ENCODE measurements around the gene TRIM21.

DNA sequence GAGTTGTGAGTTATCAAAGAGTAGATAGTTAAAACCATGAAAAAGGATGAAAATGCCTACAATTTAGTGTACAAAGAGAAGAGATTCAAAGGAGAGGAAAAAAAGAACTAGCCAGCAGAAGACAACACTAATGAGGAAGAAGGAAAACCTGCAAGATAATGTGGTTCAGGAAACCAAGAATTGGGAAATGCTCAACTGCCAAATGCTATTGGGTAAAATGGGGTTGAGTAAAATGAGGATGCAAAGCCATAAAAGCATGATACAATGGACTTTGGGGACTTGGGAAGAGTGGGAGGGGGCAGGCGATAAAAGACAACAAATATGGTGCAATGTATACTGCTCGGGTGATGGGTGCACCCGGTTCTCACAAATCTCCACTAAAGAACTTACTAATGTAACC is 48.0 kb upstream of the TRIM21 start:
- TF ChIP-seq, protein P1, sequence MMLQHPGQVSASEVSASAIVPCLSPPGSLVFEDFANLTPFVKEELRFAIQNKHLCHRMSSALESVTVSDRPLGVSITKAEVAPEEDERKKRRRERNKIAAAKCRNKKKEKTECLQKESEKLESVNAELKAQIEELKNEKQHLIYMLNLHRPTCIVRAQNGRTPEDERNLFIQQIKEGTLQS (CRISPR knock-in tag; conservative IDR thresholded peaks at IDR 0.05): no peak
- TF ChIP-seq, protein P2, sequence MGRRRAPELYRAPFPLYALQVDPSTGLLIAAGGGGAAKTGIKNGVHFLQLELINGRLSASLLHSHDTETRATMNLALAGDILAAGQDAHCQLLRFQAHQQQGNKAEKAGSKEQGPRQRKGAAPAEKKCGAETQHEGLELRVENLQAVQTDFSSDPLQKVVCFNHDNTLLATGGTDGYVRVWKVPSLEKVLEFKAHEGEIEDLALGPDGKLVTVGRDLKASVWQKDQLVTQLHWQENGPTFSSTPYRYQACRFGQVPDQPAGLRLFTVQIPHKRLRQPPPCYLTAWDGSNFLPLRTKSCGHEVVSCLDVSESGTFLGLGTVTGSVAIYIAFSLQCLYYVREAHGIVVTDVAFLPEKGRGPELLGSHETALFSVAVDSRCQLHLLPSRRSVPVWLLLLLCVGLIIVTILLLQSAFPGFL (CRISPR knock-in tag; IDR thresholded peaks at IDR 0.05; ENCODE audit: borderline replicate concordance): no peak
- TF ChIP-seq GABPB1 (CRISPR knock-in tag; IDR thresholded peaks at IDR 0.05) (no peak), NR1H2 (CRISPR knock-in tag; IDR thresholded peaks at IDR 0.05) (no peak), NR2C2 (CRISPR knock-in tag; IDR thresholded peaks at IDR 0.05) (no peak), PRRX2 (CRISPR knock-in tag; IDR thresholded peaks at IDR 0.05) (no peak)
- TF ChIP-seq, protein P3, sequence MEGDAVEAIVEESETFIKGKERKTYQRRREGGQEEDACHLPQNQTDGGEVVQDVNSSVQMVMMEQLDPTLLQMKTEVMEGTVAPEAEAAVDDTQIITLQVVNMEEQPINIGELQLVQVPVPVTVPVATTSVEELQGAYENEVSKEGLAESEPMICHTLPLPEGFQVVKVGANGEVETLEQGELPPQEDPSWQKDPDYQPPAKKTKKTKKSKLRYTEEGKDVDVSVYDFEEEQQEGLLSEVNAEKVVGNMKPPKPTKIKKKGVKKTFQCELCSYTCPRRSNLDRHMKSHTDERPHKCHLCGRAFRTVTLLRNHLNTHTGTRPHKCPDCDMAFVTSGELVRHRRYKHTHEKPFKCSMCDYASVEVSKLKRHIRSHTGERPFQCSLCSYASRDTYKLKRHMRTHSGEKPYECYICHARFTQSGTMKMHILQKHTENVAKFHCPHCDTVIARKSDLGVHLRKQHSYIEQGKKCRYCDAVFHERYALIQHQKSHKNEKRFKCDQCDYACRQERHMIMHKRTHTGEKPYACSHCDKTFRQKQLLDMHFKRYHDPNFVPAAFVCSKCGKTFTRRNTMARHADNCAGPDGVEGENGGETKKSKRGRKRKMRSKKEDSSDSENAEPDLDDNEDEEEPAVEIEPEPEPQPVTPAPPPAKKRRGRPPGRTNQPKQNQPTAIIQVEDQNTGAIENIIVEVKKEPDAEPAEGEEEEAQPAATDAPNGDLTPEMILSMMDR (IDR thresholded peaks at IDR 0.05): no peak
